HG03039 (cell line): ENCODE data around the gene DUSP16.

Source experiments
- ATAC-seq: cut with Tn5 transposase; IDR thresholded peaks from one replicate; pipeline ENCODE4 v1.9.1; 2021; ENCODE audit warnings: mild to moderate bottlenecking, moderate library complexity; ENCODE audit not compliant: unreplicated experiment

DUSP16 gene

DNA sequence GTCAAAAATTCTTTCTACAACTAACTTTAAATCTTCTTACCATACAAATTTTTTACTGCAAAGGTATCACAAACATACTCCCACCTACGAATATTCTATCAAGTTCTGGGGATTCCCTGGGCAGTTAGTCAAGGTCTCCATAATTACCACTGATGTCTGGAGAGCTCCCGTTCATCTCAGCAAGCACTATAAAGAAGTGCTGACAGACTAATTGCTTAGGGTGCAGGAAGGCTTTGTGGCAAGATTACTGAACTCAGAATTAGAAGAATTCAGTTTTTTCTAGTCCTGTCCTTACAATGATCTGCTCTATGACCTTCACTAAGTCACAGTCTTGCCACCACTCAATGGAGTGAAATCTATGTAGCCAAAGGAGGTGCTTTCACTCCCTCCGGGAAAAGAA lies 61.5 kb downstream of the DUSP16 start:
- ATAC-seq, result no peak

DNA sequence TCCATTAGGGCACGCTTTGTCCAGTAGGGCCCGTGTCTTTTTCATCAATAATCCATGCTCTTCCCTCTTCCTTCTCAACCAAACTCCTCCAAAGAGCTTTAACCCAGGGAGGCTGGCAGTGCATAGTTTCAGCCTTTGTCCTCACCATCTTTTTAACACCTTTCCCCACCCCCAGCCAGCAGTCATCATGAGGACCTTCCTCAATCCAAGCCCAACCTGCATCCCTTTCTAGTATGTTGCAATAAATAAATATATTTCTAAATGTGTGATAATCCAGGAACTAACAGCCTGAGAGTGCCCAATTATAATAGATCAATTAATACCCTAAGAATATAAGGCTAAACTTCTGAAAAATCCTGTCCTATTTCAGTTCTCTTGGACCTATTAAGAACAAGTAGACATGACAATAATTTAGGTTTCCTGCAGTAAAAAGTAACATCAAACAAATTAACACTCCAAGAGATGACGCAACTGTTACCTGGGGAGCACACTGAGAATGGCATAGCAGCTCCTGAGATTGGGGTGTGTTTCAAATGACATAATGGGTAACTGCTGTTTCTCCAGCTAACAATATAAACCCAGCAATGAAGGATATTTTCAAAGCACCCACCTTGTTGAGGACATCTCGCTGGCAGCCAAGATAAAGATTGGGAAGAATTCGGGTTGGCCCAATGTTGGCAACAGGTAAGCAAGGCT lies 62.6 kb downstream of the DUSP16 start:
- ATAC-seq, result no peak

DNA sequence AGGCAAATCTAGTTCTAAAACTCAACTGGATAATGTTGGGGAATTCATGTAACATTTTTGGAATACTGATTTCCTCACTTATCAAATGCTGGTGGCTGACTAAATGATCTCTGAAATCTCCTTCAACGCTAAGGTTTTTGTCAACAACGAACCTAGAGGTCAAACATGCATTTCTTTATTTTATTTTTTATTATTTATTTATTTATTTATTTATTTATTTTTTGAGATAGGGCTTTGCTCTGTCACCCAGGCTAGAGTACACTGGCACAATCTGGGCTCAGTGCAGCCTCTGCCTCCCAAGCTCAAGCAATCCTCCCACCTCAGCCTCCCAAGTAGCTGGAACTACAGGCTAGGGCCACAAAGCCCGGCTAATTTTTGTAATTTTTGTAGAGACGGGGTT lies 64.5 kb downstream of the DUSP16 start:
- no peak for ATAC-seq

DNA sequence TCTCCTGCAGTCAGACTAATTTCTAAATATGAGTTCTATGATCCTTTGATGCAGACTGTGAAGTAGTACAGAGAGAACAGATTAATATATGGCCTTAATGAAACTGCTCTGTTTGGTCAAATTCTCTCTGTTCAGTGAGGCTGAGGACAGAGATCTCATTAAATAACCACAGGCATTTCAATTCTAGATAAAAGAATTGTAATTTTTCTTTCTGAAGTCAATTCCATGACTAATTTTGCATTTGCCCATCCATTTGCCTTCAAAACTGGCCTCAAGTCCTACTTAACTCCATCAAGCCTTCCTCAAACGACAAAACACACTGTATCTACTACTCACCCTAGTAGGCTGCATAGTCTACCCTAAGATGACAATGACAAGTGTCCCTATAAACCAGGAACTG lies 67.1 kb downstream of the DUSP16 start:
- ATAC-seq, result no peak

DNA sequence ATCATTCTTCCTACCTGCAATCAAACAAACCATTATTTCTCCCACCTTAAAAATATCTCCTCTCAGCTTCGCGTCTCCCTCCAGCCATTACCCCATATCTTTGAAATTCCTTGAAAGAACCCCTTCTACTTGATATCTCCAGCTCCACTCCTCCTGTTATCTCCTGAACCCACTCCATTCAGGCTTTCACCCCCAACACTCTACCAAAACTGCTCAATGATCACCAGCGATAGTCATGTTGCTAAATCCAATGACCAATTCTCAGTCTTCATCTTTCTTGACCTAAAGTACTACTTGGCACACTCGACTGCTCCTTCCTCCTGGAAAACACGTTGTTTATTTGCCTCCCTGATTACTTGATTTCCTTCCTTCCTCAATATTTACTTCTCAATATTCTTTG lies 70.1 kb downstream of the DUSP16 start:
- no peak for ATAC-seq

DNA sequence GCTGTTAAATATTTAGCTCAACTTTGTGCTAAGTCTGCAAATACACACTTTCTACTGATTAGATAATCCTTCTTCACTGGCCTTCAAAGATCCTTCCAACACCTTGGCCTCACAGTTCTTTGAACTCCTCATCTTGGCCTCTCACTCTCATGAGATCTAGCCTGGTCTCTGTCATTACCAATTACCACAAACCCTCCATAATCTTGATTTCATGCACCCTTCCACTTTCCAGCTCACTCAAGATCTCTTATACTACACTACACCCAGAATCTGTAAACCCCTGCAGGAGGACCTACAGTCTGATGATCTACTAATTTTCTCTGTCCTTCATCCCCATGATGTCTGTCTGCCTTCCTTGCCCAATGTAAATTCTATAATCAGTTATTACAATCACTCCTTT lies 71.1 kb downstream of the DUSP16 start:
- ATAC-seq, result no peak

DNA sequence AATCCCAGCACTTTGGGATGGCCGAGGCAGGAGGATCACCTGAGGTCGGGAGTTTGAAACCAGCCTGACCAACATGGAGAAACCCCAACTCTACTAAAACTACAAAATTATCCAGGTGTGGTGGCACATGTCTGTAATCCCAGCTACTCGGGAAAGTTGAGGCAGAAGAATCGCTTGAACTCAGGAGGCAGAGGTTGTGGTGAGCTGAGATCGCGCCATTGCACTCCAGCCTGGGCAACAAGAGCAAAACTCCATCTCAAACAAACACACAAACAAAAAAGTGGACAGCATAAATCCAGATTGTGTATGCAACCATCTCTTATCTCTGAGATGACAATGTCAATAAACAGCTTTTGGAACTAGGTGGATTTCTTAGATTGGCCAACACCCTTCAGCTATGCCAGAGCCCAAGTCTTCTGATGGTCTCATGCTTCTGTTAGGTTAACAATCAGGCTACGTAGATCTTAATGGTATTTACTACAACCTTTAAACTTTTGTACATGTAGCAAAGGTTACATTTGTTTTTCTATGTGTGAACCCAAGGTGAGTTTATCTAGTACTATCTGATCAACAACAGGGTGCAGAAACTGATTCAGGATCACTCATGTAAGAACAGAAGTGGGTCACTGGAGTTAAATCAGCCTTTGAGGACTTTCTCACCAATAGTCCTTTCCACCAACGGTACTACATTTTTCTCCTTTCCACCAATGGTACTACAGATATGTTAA lies 73.7 kb downstream of the DUSP16 start:
- ATAC-seq, result no peak

DNA sequence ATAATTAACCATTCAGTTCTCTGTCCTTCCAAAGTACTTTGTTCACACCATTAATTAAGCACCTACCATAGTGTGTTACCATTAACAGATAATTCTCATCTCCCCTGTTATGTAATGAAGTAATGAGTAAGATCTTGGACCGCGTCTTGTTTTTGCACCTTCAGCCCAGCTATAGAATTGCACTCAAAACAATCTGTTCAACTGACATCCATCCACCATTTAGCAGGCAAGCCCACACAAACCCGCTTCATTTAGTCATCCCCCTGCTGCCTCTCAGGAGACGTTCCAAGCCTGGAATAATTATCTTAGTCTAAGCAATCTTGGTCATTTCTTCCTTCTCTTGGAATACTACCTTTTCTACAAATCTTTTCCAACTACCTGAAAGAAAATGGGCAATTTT lies 74.4 kb downstream of the DUSP16 start:
- ATAC-seq, result no peak

DNA sequence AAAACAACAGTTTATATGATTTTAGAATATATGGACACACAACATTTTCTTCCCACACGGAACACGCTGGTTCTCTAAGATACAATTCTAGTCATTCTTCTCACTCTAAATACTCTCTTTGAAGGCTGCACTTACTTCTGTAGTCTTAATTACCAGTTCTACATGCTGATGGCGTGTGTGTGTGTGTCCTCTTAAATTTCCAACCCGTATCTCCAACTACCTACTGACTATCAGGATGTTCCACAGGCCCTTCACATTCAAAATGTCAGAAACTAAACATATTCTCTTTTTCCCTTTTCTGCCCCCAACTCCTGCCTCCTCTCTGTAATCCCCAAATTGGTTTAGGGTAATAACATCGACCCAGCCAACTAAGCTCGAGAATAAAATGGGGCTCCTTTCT lies 75.2 kb downstream of the DUSP16 start:
- ATAC-seq, result no peak

DNA sequence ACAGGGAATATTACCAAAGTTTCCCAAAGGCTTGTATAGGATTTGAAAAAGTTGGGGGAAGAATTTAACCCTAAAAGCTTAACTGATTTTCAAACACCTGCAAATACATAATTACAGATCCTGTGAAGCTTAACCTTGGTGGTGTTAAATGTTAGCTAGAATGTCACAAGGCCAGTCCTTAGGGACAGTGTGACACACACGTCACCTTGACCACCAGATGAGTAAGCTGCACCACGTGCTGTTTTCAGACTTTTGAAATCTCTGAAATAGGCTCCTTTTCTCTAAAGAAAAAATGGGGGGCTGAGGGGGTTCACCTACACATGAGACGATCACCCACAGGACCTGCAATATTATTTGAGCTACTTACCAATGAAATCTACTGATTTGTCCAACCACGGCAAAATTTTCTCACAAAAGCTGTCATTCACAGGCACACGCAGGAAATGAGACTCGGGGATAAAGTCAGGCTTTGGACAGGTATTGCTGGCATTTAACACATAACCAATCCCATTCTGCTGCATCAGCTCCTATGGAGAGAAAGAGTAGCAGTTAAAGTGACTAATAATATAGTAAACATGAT lies 75.9 kb downstream of the DUSP16 start:
- no peak for ATAC-seq

DNA sequence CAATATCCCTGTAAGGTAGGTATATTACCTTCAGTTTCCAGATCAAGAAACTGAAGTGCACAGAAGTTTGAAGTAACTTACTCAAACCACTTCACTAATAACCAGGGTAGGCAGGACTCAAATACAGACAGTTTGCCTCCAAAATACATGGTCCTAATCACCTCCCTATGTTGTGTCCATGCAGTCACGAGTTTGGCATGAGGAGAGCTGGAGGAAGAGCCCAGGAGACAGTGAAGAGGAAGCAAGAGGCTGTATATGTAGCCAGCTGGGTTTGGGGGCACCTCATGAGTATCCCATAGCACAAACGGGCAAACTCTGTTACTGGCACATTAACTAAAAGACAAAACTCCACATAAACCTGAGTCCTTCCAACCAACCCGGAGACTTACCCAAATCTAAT lies 79.2 kb downstream of the DUSP16 start:
- no peak for ATAC-seq

DNA sequence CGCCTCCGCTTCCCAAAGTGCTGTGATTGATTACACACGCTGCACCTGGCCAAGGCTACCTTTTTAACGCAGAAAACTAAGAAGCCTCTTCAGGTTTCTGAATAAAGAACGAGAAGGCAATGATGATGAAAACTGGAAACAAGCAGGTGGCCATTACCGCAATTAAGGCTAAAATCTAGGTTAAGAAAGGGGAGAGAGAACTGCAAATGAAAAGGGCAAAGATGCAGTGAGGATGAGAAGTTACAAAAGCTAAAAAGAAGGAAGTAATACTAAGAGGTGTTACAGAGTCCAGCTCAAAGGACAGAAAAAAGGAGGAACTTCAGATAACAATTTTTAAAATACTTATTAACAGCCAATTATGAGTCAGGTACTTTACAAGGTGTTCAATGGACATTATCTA lies 79.7 kb downstream of the DUSP16 start:
- ATAC-seq, result no peak

DNA sequence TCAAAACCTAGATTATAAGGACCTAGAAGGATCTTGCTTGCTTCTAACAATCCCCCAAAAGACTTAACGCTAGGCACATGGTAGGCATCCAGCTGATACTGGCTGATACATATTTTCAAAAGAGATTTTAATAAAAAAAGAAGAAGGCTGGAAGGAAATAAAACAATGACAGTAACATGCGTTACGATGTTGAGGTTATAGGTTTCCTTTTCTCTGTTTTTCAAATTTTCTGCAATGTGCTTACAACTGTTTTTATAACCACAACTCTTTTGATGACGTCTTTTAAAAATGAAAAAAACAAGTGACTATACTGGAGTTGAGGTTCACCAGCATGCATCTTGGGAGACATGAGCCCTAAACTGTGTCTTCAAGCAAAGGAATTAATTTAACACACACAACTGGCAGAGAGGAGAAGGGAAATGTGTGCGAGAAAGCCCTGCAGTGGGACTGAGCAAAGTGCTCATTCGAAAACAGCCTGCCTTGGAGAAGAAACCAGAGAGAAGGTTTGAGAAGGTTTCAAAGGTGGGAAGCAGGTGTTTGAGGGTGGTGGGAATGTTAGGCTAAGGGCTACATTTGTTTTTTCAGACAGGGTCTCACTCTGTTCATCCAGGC lies 80.4 kb downstream of the DUSP16 start:
- ATAC-seq, result no peak

DNA sequence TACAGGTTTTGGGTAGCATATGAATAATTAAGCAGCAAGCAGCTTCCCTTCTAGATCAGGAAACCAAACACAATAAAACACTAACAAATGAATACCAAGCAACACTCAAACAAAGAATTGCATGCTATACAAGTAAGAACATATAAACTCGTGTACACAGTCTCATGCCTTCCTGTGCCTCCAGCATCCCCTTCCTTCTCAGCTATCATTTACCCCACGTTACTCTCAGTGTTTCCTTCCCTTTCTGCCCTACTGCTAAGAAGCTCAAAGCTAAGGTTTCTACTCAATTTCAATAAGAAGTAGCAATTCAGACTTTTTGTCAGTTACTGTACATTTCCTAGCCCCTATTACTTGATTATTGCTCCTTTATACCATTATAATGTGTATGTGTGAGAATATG lies 81.0 kb downstream of the DUSP16 start:
- no peak for ATAC-seq

DNA sequence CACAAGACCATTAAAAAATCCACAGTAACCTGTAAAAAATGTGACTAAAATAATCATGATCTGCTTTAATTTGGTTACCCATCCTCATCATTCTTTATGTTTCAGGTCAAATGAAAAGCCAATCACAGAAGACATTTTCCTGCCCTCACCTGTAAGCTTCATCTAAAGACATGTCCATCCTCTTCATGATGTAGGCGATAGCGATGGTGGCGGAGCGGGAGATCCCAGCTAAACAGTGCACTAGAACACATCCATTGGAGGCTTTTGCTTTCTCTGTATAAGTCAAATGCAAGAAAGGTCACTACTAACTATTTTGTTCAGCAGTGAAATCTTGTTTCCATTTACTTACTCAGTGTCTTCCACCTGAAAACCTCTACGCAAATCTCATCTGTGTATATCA lies 82.6 kb downstream of the DUSP16 start:
- ATAC-seq, result no peak

DNA sequence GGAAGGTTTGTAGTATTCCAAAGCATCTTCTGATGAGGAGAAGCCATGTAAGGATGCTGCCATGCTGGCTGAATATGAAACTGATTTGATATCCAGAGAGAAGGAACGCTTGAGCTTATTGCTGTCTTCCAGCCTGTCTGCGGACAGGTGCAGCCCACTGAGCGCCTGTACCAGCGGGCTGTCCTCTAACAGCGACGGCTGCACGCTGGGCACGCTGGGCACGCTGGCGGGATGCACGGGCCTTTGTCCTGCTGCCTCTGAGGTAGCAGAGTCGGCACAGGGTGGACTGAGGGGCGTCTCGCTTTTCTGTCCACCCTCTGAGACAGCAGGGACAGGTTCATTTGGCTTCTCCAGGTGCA lies 85.2 kb downstream of the DUSP16 start:
- no peak for ATAC-seq

DNA sequence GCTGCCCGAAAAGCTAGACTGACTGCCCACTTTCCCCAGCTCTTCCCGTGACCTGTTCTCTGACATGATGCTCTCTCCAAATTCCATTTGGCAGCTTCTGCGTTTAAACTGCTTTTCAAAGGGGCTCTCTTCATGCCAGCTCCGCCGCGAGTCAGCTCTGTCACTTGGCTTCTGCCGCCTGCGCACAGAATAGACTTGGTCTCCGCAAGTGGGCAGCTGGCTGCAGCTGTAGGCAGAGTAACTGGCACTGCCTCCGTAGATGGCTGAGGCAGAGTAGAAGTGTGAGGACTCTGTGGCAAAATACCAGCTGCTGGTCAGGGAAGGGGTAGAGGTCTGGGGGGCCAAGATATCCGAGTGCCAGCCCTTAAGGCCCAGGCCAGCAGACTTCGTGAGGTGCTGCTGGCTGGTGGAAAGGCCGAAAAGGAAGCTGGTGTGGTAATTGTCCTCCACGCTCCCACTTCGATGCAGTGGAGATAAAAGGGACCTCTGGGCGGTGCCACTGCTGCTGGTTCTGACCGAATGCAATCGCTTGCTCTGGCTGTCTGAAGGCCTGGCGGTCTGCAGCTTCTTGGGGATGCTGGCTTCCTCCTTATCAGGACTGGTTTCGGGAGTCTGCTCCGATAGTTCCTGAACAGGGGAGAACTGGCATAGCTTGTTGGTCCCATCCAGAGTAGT lies 85.7 kb downstream of the DUSP16 start:
- no peak for ATAC-seq

DNA sequence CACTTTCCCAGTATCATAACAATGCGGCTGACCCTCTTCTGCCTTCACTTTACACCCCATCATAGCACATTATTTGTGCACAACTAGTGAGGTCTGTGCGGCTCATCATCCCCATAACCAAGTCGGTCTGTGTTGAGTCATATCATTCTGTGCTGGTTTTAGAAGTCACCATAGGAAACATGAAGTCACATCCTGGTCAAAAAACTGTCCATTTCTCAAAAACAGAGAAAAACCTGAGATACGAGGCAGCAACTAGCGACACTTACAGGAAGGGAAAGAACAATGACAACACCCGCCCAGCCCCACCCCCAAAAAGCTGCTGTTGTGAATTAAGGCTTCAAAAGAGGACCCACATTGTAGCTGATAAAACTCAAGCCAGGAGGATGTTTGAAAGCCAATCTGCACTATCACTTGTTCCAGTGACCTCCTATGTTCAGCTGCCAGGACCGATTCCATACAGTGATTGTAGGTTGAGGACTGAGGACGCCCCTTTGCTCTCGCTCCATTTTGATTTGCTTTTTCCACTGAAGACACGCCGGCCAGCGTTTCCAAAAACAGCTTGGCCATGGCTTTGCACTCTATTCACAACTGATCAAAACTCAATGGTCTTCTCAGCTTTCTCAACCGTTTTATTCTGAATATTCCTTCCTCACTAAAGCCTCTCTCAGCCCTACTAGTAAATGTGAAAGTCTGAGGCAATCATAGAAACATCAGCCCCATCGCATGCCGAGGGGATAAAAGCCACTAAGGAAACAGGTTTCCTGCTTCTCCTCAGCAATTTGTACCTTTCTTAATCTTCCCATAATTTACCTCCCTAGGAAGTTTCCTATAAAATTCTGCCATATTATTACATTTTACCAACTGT lies 87.5 kb downstream of the DUSP16 start:
- ATAC-seq, result peak; percentile 75

DNA sequence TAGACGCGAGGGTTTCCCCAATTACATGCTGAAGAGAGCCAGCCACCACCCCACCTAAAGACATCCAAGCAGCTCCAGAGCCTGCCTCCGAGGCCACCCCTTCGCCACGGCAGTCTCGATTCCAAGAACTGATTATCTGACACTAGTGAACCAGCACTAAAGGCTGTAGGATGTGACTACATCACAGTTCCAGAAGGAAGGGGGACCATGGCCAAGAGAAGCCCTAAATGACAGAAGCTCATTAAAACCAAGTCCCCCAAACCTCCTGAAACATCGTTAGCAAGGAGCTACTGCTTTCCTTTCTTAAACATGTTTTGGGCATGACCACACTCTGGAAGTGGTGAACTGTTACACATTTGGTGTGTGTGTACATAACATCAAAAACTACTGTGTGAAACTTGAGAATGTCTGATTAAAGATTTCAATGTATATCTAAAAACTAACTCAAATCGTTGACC lies 88.2 kb downstream of the DUSP16 start:
- no peak for ATAC-seq

DNA sequence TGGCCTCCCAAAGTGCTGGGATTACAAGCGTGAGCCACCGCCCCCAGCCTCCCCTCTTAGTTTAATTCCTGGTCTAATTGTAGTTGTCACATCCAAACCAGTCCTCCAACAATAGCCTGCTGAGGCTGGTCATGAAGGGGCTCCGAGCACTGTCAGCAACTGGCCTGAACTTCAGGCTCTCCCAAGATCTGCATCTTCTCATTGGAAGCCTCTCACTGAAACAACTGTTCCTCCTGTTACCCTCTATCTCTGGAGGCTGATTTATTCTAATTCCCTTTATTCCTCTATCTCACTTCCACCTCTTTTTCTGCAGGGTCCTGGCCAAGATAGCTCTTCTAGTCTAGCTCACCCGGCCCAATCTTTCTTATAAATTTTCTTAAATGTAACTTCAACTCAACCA lies 89.4 kb downstream of the DUSP16 start:
- no peak for ATAC-seq
